ENCODE results near the gene PCLO.

- no peak for TF ChIP-seq CTCF (IDR thresholded peaks at IDR 0.05)
- no peak for TF ChIP-seq POLR2AphosphoS5 (IDR thresholded peaks at IDR 0.05)
These were observed 49.0 kb upstream of the PCLO start for GRCh38 chr7:83211685-83212084.
